ENCODE measurements around the gene GEMIN2. TPM values are rescaled to one million over a fixed set of nuclear protein-coding genes. Genes with fewer than 3 reads are reported as not detected.
"Not testable (repeated sequence)": the region's sequence is repeated elsewhere in the genome, so short reads cannot be mapped to it uniquely, and the experiment has no call there.

Gene GEMIN2
- polyA plus RNA-seq, 5 donors = 20.6 to 31.8 (median 29.2) TPM

DNA sequence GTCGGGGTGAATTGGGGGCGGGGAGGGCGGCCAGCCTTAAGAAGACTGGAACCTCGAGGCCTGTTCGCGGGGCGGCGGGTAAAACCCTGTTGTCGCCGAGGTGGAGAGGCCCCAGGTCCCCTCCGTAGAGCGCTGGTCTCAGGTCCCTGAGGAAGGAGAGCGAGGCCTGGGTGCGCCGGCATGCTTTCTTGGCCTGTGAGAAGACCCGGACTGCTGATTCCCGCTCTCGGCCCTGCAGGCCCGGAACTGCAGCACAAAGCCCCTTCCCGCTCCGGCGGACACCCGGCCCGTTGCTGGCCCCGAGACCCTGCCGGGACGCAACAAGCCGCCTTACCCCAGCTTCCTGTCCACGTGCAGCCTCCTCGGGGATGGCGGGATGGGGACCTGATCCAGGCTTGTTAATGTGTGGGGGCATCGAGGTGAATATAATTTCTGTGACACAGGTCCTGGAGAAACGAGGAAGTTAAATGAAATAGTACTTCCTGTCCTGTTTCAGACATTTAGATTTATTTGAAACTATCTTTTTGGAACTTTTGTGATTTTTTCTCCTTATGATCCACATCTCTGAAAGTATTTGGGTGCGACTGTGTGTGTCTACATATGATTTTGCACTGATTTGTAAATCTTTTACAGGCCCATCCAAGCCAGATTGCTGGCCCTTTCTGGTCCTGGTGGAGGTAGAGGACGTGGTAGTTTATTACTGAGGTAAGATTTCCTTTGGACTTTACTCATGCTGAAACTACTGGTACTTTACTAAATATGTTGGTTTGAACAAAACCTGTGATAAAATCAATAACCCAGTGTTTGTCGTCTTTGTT lies 61.5 kb downstream of the GEMIN2 start:
- peak in 1 of 2 donors; percentile 66 for DNase-seq

DNA sequence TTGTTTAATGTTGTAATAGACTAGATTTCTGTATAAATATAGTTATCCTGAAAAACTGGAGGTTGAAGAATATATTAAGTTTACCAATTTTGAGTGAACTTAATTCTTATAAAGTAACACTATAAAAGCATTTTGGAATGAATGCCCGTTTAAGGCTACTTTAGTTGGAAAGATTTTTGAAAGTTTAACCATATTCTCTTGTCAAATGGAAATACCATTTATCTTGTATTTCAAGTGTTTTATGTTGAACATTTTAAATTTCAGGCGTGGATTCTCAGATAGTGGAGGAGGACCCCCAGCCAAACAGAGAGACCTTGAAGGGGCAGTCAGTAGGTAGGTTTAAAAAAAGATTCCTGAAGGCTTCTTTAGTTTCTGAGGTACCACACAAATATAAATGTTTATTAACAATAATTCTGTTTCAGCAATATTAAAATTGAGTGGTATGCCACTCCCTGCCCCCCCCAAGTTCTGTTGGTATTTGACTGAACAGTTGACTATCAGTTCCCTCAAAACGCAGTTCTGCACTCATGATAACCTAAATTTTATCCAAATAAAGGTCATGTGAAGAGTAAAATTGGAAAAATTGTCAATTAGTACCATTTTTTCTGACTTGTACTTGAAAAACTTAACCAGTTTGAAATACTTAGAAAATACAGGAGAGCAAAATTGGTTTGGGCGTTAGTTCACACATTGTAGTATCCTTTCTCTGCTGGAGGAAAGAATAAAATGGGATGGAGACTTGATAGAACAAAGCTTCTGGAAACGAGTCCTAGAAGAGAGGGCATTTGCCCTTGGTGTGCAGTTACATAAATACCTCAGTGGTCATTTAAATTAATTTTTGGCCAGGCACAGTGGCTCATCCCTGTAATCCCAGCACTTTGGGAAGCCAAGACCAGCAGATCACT lies 62.4 kb downstream of the GEMIN2 start:
- no peak for DNase-seq

DNA sequence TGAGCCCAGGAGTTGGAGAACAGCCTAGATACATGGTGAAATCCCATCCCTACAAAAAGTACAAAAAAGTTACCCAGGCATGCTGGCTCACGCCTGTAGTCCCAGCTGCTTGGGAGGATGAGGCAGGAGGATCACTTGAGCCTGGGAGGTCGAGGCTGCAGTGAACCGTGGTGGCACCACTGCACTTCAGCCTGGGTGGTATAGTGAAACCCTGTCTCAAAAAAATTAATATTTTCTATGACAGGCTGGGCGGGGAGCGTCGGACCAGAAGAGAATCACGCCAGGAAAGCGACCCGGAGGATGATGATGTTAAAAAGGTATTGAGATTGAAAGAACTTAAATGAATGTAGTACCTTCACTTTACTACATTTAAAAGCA lies 63.0 kb downstream of the GEMIN2 start:
- DNase-seq = no peak

DNA sequence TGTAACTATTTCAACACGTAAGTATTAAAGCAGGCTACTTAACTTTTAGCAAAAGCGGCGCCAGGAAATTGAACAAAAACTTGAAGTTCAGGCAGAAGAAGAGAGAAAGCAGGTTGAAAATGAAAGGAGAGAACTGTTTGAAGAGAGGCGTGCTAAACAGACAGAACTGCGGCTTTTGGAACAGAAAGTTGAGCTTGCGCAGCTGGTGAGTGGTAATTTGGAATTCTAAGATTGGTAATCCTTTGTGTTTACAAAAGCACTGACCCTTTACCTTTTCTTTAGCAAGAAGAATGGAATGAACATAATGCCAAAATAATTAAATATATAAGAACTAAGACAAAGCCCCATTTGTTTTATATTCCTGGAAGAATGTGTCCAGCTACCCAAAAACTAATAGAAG lies 64.9 kb downstream of the GEMIN2 start:
- no peak for DNase-seq

DNA sequence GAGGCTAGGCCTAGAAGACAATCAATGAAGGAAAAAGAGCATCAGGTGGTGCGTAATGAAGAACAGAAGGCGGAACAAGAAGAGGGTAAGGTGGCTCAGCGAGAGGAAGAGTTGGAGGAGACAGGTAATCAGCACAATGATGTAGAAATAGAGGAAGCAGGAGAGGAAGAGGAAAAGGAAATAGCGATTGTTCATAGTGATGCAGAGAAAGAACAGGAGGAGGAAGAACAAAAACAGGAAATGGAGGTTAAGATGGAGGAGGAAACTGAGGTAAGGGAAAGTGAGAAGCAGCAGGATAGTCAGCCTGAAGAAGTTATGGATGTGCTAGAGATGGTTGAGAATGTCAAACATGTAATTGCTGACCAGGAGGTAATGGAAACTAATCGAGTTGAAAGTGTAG lies 66.4 kb downstream of the GEMIN2 start:
- DNase-seq = no peak

DNA sequence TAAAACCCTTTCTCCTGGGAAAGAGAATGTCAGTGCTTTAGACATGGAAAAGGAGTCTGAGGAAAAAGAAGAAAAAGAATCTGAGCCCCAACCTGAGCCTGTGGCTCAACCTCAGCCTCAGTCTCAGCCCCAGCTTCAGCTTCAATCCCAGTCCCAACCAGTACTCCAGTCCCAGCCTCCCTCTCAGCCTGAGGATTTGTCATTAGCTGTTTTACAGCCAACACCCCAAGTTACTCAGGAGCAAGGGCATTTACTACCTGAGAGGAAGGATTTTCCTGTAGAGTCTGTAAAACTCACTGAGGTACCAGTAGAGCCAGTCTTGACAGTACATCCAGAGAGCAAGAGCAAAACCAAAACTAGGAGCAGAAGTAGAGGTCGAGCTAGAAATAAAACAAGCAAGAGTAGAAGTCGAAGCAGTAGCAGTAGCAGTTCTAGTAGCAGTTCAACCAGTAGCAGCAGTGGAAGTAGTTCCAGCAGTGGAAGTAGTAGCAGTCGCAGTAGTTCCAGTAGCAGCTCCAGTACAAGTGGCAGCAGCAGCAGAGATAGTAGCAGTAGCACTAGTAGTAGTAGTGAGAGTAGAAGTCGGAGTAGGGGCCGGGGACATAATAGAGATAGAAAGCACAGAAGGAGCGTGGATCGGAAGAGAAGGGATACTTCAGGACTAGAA lies 67.0 kb downstream of the GEMIN2 start:
- no peak for DNase-seq

DNA sequence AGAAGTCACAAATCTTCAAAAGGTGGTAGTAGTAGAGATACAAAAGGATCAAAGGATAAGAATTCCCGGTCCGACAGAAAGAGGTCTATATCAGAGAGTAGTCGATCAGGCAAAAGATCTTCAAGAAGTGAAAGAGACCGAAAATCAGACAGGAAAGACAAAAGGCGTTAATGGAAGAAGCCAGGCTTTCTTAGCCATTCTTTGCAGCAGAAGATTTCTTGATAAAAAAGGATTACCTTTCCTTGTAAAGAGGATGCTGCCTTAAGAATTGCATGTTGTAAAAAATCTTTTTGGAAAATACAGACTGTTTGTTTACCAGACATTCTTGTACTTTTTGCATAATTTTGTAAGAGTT lies 67.5 kb downstream of the GEMIN2 start:
- DNase-seq = no peak

DNA sequence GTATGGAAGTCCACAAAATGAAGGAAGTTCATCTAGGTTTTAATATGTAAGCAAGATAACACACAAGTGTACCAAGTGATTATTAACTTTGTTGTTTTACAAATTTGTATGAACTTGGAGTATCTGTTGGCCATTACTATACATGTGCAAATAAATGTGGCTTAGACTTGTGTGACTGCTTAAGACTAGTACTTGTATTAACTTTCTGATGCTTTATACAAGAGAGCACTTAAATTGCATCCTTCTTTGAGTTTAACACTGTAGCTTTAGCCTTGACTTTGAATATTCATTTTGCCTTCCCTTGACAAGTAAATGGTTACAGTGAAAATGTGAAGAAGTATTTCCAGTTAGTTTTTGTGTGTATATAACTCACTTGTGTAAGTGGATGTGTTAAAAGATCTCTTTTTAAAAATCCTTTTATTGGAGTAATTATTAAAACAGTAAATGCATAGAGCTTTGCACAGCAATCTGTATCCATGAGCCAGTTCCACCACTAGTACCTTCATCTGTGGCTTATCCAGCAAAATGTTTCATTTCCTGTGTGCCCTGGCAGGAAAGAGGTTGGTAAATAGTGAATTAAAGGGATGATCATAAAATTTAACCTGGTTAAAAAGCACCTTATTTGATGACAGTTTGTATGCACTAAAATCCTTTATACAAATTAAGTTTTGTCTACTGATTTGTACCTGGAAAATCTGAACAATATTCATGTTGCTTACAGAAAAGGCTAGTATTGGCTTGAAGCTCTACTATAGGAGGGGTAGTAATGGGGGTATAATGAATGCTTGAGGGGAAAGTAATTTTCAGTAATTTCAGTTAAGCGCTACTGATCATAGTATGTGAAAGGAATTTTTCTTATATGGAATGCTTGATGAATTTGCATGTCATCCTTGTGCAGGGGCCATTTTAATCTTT lies 68.9 kb downstream of the GEMIN2 start:
- no peak for DNase-seq

DNA sequence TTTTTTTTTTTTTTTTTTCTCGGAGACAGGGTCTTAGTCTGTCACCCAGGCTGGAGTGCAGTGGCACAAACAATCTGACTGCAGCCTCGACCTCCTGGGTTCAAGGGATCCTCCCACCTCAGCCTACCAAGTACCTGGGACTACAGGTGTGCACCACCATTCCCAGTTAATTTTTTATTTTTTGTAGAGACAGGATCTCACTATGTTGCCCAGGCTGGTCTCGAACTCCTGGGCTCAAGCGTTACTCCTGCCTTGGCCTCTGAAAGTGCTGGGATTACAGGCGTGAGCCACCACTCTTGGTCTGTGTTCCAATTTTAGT lies 69.5 kb downstream of the GEMIN2 start:
- DNase-seq = not testable (repeated sequence)

DNA sequence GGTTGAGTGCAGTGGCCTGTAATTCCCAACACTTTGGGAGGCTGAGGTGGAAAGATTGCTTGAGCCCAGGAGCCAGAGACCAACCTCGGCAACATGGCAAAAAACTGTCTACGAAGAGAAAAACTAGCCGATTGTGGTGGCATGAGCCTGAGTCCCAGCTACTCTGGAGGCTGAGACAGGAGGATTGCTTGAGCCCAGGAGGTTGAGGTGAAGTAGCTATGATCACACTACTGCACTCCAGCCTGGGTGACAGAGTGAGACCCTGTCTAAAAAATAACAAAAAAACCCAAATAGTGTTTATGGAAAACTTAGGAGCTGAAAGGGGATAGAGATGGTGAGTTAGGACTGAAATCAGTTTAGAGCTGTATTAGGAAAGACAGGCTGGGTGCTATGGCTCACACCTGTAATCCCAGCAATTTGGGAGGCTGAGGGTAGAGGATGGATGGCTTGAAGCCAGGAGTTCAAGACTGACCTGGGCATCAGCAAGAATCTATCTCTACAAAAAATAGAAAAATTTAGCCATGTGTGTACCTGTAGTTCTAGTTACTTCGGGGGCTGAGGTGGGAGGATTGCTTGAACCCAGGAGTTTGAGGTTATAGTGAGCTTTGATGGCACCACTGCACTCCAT lies 70.6 kb downstream of the GEMIN2 start:
- no peak for DNase-seq

DNA sequence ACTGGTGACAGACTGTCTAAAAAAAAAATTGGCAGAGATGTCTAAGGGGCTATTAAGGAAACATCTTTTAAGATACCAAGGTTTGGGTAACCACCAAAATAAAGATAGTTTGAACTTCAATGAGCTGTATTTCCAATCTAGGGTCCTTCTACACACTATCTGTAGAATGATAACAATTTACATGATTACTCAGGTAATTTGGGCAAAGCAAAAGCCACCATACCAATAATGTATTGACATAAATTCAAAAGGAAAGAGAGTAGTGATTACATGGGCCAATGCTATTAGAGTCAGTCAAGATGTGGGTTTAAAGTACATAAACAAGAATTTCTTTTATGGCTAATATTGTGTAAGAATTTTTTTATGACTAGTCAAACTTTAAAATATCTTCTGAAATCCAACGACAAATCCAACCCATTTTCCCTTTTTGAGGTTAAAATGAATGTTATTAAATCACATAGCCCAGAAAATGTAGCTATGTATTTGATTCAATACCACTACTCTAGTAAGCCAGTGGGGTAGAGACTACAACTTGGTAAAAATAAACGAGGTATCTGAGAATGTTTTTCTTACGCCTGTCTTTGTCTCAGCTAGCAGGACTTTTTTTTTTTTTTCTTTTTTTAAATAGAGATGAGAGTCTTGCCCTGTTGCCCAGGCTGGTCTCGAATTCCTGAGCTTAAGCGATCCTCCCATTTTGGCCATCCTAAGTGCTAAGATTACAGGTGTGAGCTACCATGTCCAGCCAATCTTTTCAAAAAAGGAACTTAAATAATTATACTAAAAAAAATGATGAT lies 71.3 kb downstream of the GEMIN2 start:
- no peak for DNase-seq

Other genes starting within 250 kb of the GEMIN2 start
- 10 to 100 TPM; 51.0 to 65.9 (median 62.2) TPM for gene SEC23A, start 11.1 kb upstream of the GEMIN2 start, polyA plus RNA-seq (ENCODE audit: insufficient read depth in 1 of 5, insufficient read length in 5 of 5, low replicate concordance in 1 of 5)
- gene TRAPPC6B, start 56.0 kb downstream of the GEMIN2 start, polyA plus RNA-seq (ENCODE audit: insufficient read depth in 1 of 5, insufficient read length in 5 of 5, low replicate concordance in 1 of 5) = 10 to 100 TPM; 26.5 to 41.8 (median 39.0) TPM
- 100 to 1,000 TPM; 133 to 219 (median 198) TPM for gene PNN, start 60.9 kb downstream of the GEMIN2 start, polyA plus RNA-seq (ENCODE audit: insufficient read depth in 1 of 5, insufficient read length in 5 of 5, low replicate concordance in 1 of 5)
- 10 to 100 TPM; 17.1 to 23.0 (median 22.5) TPM for gene MIA2, start 119.6 kb downstream of the GEMIN2 start, polyA plus RNA-seq (ENCODE audit: insufficient read depth in 1 of 5, insufficient read length in 5 of 5, low replicate concordance in 1 of 5)

All from right lung (tissue), 5 donors.